Activated CD8-positive, alpha-beta memory T cell treated with anti-CD3 and anti-CD28 coated beads for 36 hours (primary cell): Measurements from ENCODE around the gene AGRP. TPM values are rescaled to one million over a fixed set of nuclear protein-coding genes. Genes with fewer than 3 reads are reported as not detected.

Experiments used
- CTCF ChIA-PET: fragments of 350-600 bp; sonication (Branson Sonifier 250); formaldehyde crosslinking; loops from one replicate; lab custom pipeline; 2021; ENCODE audit warnings: antibody characterized with exemption; lab: Charles Lee
- POLR2A ChIA-PET: fragments of 350-600 bp; sonication (Branson Sonifier 250); formaldehyde crosslinking; loops from one replicate; lab custom pipeline; 2021; ENCODE audit warnings: antibody characterized with exemption; lab: Charles Lee
- total RNA-seq, 2 experiments: library from RNA; stranded (reverse); gene quantifications; one replicate each; pipeline ENCODE4 v1.2.3, GENCODE V29; 2021

Gene AGRP
- total RNA-seq, 2 experiments from 2014 or later: 0.25 TPM; not detected in 1

DNA sequence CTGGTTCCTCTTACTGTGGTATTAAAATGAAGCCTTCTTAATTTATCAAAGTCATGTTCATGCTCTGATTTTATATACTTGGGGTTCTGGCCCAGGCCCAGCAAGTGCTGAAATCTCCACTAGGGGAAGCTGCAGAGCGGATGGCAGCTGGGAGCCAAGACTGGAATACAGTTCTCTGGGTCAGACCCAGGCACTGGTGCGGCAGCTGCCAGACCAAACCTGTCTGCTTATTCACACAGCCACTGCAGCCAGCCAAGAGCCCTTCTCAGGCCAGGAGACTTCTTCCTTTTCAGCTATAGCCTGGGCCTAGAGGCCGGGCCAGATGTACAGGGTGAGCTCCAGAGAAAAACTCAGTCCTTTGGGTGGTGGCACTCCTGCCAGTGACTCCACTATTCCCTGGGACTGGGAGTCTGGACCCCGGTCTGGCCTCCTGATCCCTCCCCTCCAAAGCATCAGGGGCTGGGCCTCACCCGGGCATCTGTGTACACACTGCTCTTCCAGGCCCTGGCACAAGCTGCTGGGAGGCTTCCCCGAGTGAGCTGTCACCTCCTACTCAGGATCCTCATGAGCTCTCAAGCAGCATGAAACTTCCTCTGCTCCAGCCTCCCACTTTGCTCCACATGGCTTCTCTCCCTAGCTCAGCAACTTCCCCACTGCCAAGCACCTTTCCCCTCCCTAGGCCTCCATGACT, 26.8 kb downstream of the AGRP start:
- ChIA-PET CTCF (interaction anchor here (0.7 to 2.8 kb wide), 3 partner anchors 9 to 28 kb away, joined by 3 to 8 read pairs (median 5); partner anchors contain the start of gene ATP6V0D1), POLR2A (no interaction called here)

DNA sequence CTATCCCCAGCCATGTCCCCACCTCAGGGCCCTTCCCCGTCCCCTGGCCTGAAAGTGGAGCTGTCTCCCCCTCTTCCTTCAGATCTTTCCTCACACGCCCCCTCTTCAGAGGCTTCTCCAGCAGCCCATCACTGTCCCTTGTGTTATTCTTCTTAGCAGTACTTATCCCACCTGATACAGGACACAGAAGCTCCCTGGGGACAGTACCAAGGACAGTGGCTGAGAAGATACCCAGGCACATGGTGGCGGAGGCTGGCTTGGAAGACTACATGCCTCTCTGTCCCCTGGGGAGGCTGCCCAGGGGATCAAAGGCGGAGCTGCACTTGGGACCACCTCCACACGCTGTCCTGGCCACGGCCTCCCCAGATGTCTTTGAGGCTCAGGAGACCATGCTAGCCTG, 28.5 kb downstream of the AGRP start:
- CTCF ChIA-PET: interaction anchor here (0.9 kb wide), 1 partner anchor 11 kb away, joined by 3 read pairs; no protein-coding TSS in a partner anchor

DNA sequence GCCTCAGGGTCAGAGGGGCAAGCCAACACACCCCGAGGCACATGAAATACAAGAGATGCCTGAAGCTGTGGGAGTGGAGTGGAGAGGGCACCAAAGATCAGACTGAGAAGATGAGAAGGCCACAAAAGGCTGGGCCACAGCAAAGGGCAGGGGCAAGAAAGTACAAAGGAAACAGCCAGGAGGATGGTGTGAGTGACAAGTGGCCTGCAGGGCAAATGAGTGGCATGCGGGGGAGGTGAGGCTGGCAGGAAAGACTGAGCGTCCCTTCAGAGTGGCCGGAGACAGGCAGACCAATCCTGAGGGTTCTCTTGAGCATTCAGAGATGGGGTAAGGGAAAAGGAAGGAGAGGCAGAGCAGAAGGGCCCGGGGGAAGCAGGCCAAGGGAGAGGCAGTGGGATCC, 29.2 kb downstream of the AGRP start:
- POLR2A ChIA-PET: no interaction called here
- CTCF ChIA-PET: interaction anchor here (1.6 kb wide), 1 partner anchor 10 kb away, joined by 5 read pairs; no protein-coding TSS in a partner anchor

More for the DNA sequence above, 28.5 kb downstream of the AGRP start:
- POLR2A ChIA-PET: no interaction called here

DNA sequence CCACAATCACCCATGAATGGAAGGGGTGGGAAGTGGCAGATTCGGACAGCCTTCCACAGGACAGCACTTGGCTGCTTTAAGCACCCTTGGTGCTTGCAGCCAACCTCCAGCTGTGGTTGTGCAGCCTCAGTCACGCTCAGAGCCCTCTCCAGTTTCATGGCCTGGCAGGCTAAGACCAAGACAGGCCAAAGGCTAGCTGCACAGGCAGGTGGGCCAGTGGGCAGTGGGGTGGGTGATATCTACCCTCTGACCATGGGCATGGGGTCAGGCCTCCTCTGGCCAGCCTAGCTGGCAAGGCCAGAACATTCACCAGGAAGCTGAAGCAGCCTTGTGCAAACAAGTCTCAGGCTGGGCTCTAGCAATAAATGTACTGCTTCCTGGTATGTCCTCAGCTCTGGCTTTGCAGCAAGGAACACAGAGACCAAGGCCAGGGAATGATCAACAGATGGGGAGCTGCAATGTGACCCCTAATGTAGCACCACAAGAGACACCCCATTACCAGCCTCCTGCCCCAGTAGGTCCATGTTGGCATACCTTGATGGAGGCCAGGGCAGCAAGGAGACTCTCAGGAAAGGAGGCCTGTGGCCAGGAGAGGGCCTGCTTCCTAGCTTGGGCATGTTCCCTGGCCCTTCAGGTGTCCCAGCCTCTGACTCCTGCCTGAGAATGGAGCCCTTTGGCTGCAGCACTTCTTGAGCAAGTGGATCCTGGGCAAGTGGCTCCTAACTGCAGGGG, 31.5 kb downstream of the AGRP start:
- ChIA-PET CTCF (interaction anchor here (2.7 kb wide), 1 partner anchor 24 kb away, joined by 16 read pairs; no protein-coding TSS in a partner anchor), POLR2A (no interaction called here)

DNA sequence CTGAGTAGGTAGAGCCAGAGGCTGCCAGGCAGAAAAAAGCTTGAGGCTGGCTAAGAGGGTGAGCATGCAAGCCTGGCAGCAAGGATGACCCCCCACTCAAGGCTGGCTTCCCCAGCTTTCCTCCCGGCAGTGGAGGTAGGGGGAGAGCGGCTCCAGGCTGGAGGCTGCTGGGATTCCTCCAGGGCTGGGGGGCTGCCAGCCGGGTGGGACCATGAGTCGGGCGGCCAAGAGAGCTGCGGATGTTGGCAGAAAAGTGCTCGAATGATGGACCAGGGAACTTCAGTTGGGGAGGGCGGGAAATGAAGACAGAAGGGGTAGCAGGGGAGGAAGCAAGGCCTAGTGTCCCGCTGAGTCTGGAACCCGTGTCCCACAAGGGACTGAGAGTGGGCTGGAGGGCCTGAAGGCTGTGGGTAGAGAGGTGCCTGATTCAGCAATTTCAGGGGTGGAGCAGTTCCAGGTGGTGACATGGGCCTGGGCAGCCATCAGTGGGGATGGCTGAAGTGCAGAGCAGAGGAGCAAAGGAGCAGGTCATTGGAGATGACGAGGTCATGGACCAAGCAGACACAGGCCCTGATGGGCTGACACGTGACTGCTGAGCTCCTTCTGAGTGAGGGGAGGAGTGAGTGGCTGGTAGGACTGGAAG, 32.2 kb downstream of the AGRP start:
- POLR2A ChIA-PET: interaction anchor here (0.6 kb wide), 1 partner anchor 113 kb away, joined by 7 read pairs; no protein-coding TSS in a partner anchor
- CTCF ChIA-PET: interaction anchor here (2.7 kb wide), 1 partner anchor 24 kb away, joined by 16 read pairs; no protein-coding TSS in a partner anchor

DNA sequence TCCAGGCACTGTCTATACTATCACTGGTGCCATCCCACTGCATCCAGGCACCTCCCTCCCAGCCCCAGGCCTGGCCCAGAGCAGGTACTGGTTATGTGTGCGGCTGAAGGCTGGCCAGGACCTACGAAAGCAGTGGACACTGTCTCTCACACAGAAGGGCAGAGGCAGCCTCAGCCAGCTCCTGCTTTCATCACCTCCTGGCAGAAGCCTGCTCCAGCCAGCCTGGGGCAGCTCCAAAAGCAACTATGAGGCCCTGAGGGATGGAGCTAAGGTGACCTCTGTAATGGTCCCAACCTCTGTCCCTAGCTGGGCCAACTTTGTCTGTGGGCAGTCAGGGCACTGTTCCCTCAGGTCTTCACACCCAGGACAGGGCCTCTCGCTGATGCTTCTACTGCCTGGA, 33.6 kb downstream of the AGRP start:
- ChIA-PET CTCF (interaction anchor here (1.3 to 2.7 kb wide), 3 partner anchors 16 to 251 kb away, joined by 3 to 16 read pairs (median 4); partner anchors contain the start of gene ELMO3), POLR2A (no interaction called here)

DNA sequence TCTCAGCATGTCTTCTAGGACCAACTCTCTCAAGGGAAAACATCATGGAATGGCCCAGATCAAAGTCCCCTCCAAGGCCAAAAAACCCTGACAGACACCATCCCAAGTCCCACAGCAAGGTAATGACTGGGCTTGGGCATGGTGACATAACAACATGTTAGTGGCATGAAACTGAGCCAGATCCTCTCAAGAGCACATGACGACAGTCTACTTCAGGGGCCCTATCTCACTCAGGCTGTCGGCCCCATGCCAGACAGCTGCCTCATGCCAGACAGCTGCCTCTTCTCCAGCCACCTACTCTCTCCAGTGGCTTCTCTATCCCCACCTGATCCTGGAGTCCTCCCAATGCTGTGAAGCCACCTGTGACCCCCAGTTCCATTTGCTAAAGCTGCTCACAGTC, 34.0 kb downstream of the AGRP start:
- ChIA-PET CTCF (interaction anchor here (0.5 to 2.7 kb wide), 4 partner anchors 17 to 250 kb away, joined by 3 to 16 read pairs (median 4); partner anchors contain the start of gene ELMO3), POLR2A (no interaction called here)

DNA sequence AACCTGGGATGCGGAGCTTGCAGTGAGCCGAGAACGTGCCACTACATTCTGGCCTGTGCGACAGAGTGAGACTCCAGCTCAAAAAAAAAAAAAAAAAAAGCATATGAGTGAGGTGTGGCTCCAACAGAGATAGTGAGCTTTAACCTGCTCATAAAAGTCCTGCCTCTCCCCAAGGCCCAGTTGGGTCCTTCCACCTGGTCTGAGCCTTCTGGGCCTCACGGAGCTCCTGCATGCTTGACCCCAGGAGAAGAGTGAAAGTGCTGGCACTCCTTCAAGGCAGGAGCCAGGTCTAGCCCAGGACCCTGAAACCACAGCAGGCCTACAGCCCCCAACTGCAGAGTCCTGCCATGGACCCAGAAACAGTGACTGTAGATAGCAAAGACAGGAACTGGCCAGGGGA, 34.8 kb downstream of the AGRP start:
- ChIA-PET CTCF (interaction anchor here (1.1 to 2.0 kb wide), 6 partner anchors 13 to 250 kb away, joined by 3 to 15 read pairs (median 4); partner anchors contain the start of genes ATP6V0D1 and ELMO3), POLR2A (no interaction called here)

DNA sequence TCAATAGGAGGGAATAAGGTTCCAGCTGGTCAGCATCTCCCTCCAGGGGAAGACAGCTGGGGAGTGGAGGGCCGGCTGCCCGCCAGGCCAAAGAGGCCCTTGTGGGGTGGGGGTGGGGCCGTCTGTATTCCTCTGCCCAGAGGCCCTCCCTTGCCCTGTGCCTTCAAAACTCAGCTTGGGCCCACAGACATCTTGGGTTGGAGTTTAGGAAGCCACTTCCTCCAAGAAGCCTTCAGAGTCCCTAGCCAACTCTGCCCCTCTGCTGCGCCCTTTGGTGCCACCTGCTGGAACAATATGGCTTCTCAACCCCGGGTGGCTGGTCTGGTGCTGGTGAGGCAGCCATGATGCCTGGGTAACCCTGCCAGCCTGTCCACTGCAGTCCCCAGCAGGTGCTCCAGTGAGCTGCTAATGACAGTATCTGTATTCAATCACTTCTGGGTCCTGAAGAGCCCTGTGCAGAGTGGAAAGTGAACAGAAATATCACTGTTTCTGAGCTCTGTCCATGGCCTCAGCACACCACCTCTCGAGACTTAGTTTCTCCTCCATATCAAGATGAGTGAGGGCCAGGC, 35.8 kb downstream of the AGRP start:
- CTCF ChIA-PET: interaction anchor here (0.6 to 2.0 kb wide), 13 partner anchors 10 to 420 kb away, joined by 3 to 15 read pairs (median 4); partner anchors contain the start of genes ATP6V0D1 and ZDHHC1
- POLR2A ChIA-PET: no interaction called here

DNA sequence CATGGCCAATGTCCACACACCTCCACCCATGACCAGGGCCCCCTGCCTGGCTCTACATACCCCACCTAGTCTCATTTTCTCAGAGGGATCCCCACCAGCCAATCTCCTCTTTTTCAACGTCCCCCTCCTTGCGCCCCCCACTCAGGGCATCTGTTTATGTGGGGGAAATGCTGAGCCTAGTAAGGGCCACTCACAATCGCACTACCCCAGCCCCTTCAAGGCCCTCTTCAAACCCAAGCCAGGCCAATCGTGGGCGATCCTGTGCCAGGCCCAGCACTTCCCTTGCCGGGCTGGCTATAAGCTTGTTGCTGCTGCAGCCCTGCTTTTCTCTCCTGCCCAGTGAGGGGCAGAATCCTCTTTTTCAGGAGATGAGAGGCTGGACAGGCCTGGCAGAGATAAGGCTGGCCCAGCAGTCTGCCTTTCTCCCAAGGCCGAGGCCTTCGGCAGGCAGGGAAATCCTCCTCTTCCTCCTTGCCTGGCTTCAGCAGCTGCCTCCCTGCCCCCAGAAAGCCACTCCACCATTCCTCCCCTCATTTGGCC, 36.3 kb downstream of the AGRP start:
- ChIA-PET POLR2A (no interaction called here), CTCF (interaction anchor here (0.6 to 2.0 kb wide), 11 partner anchors 9 to 419 kb away, joined by 3 to 15 read pairs (median 4); partner anchors contain the start of gene ZDHHC1)

DNA sequence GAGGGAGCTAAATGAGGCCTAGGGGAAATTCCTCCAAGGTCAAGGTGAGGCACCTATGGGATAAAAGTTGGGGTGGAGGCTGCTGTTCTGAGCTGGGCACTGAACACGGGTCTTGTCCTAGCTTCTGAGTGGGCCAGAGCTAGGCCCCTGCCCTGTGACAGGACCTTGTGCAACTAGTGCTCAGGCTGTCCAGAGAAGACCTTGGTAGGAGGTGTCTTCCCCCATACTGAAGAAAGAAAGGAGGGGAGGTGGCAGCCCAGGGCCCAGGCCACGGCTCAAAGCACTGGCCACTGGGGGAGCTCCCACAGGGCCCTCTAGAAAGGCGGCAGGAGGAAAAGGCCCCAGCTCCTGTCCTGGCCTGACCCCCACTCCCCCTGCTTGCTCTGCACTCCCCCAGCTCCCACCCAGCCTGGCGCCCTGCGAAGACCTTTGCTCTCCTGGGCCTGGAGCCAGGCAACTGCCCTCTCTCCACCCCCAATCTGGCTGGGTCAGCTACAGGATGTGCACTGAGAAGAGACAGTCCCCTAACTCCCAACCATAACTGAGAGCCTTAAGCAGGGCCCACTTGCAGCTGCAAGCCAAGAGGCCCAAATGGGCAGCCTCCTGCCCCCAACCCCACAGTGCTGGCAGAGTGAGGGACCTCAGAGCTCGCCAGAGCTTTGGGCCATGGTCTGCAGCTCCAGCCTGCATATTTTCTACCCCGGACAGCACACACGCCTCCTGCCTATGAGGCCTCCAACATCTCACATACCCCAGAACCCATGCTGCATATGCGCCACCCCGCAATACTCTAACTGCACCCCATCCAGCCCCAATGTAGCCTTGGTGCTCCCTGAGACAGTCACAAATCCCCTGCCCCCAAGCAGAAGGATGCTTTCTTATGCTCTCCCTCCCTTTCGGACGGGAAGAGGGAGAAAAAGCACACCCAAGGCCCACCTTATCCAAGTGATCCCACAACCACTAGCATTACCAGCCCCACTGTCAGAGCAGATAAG, 37.1 kb downstream of the AGRP start:
- CTCF ChIA-PET: interaction anchor here (0.5 to 1.7 kb wide), 8 partner anchors 11 to 365 kb away, joined by 3 to 5 read pairs (median 4); partner anchors contain the start of gene ZDHHC1
- POLR2A ChIA-PET: no interaction called here

DNA sequence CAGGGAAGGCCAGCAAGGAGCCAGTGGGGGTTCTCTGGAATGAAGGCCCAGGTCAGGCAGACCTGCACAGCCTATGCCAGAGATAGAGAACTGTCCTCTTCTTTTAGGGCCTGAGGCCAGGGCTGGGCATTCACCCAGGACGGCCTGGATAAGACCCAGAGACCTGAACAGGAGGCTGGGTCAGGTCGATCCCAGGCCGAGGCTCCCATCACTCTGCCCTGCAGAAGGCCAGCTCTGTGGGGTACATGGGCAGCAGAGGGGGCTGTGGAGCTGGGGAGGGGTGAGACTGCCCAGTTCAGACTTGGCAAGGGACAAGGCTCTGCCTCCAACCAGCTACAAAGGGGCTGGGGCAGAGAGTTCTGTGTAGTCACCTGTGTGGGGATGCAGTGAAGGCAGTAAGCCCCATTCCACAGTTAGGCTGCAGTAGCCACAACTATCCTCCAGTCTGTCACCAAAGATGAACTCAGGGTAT, 37.9 kb downstream of the AGRP start:
- CTCF ChIA-PET: interaction anchor here (0.9 to 1.5 kb wide), 3 partner anchors 8 to 185 kb away, joined by 3 to 5 read pairs (median 5); no protein-coding TSS in a partner anchor
- POLR2A ChIA-PET: no interaction called here

DNA sequence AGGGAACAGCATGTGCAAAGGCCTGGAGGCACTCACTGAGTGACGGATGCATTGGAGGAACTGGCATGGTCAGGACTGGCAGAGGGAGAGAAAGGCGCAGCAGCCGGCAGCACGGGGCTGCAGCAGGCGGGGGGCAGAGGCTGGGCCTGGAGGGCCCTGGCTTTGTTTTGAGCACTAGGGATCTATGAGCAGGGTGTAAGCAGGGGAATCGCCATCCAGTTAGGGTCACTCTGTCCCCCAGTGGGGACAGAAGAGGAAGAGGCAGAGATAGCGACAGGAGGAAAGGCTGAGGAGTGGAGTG, 38.3 kb downstream of the AGRP start:
- ChIA-PET CTCF (interaction anchor here (0.9 to 1.5 kb wide), 2 partner anchors 8 to 24 kb away, joined by 5 read pairs; no protein-coding TSS in a partner anchor), POLR2A (no interaction called here)

DNA sequence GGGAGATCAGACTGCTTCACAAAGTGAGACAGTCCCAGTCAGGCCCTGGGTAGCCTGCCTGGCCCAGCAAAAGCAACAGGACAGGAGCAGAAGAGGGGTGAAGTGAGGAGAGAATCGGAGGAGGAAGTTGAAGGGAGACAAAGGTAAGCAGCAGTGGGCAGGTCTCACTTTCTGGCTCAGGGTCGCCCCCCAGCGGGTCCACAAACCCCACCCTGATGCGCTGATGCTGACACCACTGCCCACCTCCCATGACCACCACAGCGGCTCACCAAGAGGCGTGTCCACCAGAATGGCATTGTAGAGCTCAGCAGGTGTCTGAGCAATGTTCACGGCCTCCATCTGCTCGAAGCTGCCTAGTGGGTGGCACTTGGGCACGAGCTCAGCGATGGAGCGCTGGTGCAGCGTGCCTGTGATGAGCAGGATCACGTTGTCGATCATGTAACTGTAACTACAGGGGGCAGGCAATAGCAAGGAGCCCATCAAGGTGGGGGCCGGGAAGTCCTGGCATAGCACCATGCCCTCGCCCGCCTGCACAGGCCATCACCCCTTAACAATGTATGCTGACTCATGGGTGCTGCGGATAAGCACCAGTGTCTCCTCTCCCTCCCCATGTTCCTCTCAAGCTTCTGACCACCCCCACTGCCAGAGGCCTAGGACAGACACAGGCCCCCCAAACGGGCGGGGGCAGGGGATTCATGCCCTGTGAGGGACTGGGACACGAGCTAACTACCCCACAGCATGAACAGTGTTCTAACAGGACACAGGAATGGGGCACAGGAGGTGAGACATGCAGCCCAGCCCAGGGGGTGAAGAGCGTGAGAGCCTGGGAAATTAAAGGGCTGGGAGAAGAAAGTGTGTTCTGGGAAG, 38.9 kb downstream of the AGRP start:
- CTCF ChIA-PET: interaction anchor here (0.6 to 1.5 kb wide), 3 partner anchors 9 to 20 kb away, joined by 3 to 5 read pairs (median 3); no protein-coding TSS in a partner anchor
- POLR2A ChIA-PET: no interaction called here

DNA sequence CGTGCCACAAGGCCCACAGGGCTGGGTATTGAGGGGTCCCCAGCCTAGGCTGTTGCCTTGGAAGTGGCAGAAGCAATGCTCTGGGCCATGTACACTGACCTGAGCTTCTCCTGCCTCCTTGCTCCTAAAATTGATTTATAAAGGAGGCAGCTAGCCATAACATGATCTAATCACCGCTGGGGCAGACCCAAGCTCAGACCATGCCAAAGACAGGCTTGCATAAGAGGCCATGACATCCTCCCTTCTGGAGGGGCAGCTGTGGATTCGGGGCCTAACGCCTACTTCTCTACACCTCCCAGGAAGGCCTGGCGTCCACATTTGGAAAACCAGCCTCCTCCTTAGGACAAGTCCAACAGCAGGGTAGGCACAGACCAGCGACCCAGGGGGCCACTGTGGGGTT, 40.1 kb downstream of the AGRP start:
- ChIA-PET POLR2A (no interaction called here), CTCF (interaction anchor here (1.4 kb wide), 1 partner anchor 15 kb away, joined by 4 read pairs; no protein-coding TSS in a partner anchor)

DNA sequence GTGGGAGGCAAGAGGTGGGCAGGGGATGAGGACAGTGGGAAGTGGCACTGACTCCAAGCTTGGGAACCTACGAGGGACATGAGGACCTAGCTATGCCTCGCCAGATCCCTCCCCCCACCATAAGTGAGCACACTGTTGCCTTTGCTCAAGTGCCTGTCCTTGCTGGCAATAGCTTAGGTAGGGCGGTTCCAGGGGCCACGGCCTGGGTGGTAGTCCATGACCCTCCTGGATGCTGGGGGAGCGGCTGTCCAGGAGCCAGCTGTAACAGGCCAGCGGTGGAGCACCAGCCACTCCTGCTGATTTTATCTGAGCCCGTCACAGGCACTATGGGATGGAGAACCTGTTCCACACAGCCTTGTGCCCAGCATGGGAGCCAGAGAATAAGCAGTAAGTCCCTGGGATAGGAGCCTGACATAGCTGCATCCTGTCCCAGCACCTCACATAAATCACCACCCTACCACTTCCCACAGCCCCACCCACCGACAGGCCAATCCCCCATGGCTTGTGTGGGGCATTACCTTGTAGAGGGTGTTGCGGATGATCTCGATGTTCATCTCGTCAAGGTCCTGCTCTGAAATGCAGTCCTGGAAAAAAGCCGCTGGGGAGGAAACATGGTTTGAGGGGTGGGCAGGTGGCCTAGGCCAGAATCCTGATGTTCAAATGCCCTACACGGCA, 40.6 kb downstream of the AGRP start:
- POLR2A ChIA-PET: no interaction called here
- CTCF ChIA-PET: interaction anchor here (1.4 to 1.9 kb wide), 2 partner anchors 15 to 23 kb away, joined by 4 to 6 read pairs; no protein-coding TSS in a partner anchor
